Activated CD8-positive, alpha-beta memory T cell treated with anti-CD3 and anti-CD28 coated beads, Interleukin-2, amount 50 U/mL, for 1 hour (primary cell): ENCODE data around the gene ZNF474.

Experiments
- DNase-seq: peaks from one replicate; pipeline ENCODE4 v3.0.0-alpha.2; 2020; ENCODE audit errors: extremely low read depth

ZNF474 gene

GRCh38 chr5:122180863-122181548, 51.7 kb downstream of the ZNF474 start:
- DNase-seq: no peak

DNA sequence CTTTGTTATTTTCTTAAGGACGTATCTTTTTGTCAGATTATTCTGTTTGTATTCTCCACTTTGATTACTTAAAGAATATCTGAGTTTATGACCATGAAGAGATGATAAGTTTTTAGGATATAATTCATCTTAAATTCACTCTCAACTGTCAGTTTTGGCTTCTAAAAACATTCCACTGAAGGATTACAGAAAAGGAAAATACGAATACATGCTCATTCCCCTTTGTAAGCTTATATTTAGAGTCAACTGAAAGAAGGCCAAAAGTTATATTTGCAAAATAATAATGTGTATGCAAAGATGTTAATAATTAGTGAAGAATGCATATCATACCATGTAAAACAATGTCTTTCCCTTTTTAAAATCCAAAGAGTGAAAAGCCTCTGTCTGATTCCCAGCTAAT, 52.5 kb downstream of the ZNF474 start:
- no peak for DNase-seq

- DNase-seq: no peak
Observed at GRCh38 chr5:122182491-122182921, 53.2 kb downstream of the ZNF474 start.

GRCh38 chr5:122183098-122183787, 53.9 kb downstream of the ZNF474 start:
- DNase-seq: no peak

GRCh38 chr5:122183788-122184170, 54.4 kb downstream of the ZNF474 start:
- no peak for DNase-seq

- DNase-seq: no peak
Observed at GRCh38 chr5:122184676-122185255, 55.4 kb downstream of the ZNF474 start.

DNA sequence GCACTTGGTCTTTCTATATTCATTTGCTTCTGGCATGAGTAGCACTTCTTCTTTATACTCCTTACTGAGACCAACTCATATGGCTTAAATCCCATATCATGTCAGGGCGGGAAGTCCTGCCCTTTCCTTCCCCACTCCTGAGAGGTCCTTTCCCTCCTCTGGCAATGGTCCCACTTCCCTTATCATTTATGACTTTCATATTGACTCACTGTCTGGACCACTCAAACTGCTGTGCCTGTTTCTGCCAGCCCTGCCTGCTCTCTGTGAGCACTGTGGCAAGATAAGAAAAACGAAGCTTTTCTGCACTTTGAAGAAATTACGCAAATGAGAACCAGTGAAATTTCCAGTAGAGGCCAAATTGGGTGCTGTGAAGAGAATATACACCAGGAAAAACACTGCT, 58.1 kb downstream of the ZNF474 start:
- DNase-seq: no peak

DNA sequence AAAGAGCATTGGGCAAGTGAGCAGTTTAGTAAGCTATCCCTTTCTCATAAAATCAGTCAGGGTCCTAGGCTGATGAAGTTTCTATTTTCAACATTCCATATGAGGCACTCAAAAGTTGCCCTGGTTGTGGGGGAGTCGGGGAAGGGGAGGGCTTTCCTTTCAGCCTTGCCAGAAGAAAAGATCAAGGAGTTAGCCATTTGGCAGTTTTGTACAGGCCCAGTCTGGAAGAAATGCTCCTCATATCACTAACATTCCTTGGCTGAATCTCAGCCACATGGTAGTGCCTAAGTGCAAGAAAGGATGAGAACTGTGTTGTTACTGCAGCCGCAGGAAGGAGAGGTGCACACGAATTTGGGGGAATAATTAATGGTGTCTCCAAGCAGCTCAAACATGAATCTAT, 60.8 kb downstream of the ZNF474 start:
- DNase-seq: no peak

GRCh38 chr5:122192497-122193496, 63.5 kb downstream of the ZNF474 start:
- no peak for DNase-seq

- DNase-seq: no peak
Observed at GRCh38 chr5:122195802-122196394, 66.6 kb downstream of the ZNF474 start.

GRCh38 chr5:122199146-122199545, 69.8 kb downstream of the ZNF474 start:
- no peak for DNase-seq

GRCh38 chr5:122200450-122200849, 71.1 kb downstream of the ZNF474 start:
- DNase-seq: no peak

DNA sequence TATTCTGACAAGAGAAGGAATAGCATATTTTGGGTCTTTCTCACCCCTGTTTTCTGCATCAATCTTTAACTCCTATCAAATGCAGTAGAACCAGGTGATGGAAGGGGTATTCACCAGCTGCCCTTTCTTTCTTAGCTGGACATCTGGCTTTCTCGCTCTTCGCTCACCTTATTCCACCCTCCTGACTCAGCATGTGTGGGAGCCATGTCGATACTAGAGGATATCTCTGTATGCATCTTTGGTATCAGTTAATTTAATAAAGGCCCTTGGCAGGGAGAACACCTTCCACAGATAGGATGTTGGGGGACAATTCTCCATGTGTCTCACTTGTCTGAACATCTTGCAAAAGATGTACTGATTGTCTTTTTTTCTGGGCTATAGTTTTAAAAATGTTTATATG, 71.5 kb downstream of the ZNF474 start:
- DNase-seq: no peak

DNA sequence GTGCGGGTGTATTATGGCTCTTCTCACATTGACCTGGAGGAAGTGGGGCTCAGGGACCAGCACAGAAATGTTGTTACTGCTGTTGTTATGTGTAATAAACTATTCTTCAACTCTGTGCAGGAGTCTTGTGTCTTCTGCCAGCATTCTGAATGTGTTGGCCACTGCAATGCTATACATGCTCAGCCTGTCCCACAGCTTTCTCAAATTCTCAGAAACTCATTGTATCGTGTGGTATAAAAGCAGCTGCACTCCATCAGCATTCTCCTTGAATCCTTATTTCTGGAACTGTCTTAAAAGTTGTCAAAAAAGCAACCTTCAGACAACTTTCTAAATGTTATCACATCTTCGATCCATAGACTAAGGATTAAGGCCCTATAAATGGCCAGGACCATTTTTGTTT, 72.0 kb downstream of the ZNF474 start:
- DNase-seq: no peak

DNA sequence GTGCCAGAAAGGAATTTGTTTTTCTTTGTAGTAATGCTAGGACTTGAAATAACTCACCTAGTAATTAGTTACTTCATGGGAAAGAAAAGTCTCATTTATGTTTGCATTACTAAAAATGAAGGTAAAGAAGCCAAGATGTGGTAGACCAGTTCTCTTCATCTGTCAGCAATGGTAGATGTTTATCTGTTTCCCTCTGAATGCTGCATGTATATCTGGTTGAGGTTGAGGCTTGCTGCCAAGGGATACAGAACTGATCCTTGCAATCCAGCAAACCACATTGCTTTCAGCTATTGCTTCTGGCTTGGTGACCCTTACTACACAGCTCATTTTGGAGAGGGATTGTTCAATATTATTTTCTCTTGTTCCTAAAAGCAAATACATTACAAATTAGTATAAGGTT, 73.6 kb downstream of the ZNF474 start:
- no peak for DNase-seq
